Measurements from ENCODE around the gene CADM1. TPM values are rescaled to one million over a fixed set of nuclear protein-coding genes. Genes with fewer than 3 reads are reported as not detected.

The CADM1 gene
- total and polyA plus RNA-seq, 2 experiments from 2014 or later: 16.5 to 18.0 TPM

DNA sequence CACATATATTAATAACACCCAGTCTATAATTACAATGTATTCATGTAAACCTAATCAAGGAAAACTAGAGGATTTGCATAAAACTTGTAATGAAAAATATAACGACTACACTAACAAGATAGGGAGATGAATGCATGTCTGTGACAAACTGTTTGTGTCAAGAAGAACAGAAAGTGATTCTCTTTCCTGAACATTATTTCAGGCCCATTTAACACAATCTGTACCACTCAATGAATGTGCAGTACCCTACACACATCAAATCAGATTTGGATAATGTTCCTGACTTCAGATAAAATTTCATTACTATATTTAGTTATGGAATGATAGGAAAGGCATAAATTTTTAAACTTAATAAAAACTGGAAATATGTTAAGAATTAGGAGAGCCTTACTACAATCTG lies 93.1 kb downstream of the CADM1 start:
- no peaks in the 10 kb centered on the region for H3K9me3 Mint-ChIP-seq
- H3K27ac ChIP-seq (ENCODE audit: low read depth): no peak overlapping the region
- H3K4me3 ChIP-seq: no peak overlapping the region
- no peaks in the 10 kb centered on the region for H3K36me3 Mint-ChIP-seq (ENCODE audit: low read depth)
- peaks cover 21% of the 10 kb centered on the region for H3K4me1 ChIP-seq (ENCODE audit: insufficient read depth)
- no peaks in the 10 kb centered on the region for H3K27me3 ChIP-seq (ENCODE audit: insufficient read depth)
- H3K27ac Mint-ChIP-seq: no peak overlapping the region
- H3K9me2 ChIP-seq (ENCODE audit: insufficient read depth): no peaks in the 10 kb centered on the region
- H3K36me3 ChIP-seq (ENCODE audit: insufficient read depth): no peaks in the 10 kb centered on the region
- no peak for ATAC-seq
- H3K27me3 Mint-ChIP-seq (ENCODE audit: insufficient read depth, low read depth, poor library complexity): peaks cover 1% of the 10 kb centered on the region
- no peak overlapping the region for H3K4me2 ChIP-seq
- no peaks in the 10 kb centered on the region for H3F3A ChIP-seq (replicated peaks; ENCODE audit: low read depth)
- DNase-seq (ENCODE audit: low spot score): no peak
- no peak overlapping the region for H3K4me3 Mint-ChIP-seq
- H3K4me1 Mint-ChIP-seq: peaks cover 27% of the 10 kb centered on the region
- no peaks in the 10 kb centered on the region for H4K20me1 ChIP-seq (replicated peaks; ENCODE audit: insufficient read depth)
- no peak overlapping the region for H2AFZ ChIP-seq
- H3K79me2 ChIP-seq (replicated peaks; ENCODE audit: insufficient read depth): no peaks in the 10 kb centered on the region
- no peak for TF ChIP-seq EZH2 (IDR thresholded peaks at IDR 0.05; ENCODE audit: low read depth, unreplicated experiment)
- TF ChIP-seq ZNF331 (CRISPR knock-in tag; IDR thresholded peaks at IDR 0.05; ENCODE audit: low read depth): no peak
- TF ChIP-seq STAT1 (IDR thresholded peaks at IDR 0.05; ENCODE audit: unreplicated experiment): no peak
- no peak for TF ChIP-seq POLR2AphosphoS5 (IDR thresholded peaks at IDR 0.05; ENCODE audit: low read depth)
- no peak for TF ChIP-seq EZH2phosphoT487 (IDR thresholded peaks at IDR 0.05; ENCODE audit: unreplicated experiment)
- TF ChIP-seq JUNB (IDR thresholded peaks at IDR 0.05; ENCODE audit: unreplicated experiment): no peak
- TF ChIP-seq, protein P1, sequence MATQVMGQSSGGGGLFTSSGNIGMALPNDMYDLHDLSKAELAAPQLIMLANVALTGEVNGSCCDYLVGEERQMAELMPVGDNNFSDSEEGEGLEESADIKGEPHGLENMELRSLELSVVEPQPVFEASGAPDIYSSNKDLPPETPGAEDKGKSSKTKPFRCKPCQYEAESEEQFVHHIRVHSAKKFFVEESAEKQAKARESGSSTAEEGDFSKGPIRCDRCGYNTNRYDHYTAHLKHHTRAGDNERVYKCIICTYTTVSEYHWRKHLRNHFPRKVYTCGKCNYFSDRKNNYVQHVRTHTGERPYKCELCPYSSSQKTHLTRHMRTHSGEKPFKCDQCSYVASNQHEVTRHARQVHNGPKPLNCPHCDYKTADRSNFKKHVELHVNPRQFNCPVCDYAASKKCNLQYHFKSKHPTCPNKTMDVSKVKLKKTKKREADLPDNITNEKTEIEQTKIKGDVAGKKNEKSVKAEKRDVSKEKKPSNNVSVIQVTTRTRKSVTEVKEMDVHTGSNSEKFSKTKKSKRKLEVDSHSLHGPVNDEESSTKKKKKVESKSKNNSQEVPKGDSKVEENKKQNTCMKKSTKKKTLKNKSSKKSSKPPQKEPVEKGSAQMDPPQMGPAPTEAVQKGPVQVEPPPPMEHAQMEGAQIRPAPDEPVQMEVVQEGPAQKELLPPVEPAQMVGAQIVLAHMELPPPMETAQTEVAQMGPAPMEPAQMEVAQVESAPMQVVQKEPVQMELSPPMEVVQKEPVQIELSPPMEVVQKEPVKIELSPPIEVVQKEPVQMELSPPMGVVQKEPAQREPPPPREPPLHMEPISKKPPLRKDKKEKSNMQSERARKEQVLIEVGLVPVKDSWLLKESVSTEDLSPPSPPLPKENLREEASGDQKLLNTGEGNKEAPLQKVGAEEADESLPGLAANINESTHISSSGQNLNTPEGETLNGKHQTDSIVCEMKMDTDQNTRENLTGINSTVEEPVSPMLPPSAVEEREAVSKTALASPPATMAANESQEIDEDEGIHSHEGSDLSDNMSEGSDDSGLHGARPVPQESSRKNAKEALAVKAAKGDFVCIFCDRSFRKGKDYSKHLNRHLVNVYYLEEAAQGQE (IDR thresholded peaks at IDR 0.05; ENCODE audit: unreplicated experiment): no peak
- TF ChIP-seq, protein P2, sequence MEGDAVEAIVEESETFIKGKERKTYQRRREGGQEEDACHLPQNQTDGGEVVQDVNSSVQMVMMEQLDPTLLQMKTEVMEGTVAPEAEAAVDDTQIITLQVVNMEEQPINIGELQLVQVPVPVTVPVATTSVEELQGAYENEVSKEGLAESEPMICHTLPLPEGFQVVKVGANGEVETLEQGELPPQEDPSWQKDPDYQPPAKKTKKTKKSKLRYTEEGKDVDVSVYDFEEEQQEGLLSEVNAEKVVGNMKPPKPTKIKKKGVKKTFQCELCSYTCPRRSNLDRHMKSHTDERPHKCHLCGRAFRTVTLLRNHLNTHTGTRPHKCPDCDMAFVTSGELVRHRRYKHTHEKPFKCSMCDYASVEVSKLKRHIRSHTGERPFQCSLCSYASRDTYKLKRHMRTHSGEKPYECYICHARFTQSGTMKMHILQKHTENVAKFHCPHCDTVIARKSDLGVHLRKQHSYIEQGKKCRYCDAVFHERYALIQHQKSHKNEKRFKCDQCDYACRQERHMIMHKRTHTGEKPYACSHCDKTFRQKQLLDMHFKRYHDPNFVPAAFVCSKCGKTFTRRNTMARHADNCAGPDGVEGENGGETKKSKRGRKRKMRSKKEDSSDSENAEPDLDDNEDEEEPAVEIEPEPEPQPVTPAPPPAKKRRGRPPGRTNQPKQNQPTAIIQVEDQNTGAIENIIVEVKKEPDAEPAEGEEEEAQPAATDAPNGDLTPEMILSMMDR (conservative IDR thresholded peaks at IDR 0.05; ENCODE audit: low read depth in 2 of 2): no peak
- TF ChIP-seq, protein P3, sequence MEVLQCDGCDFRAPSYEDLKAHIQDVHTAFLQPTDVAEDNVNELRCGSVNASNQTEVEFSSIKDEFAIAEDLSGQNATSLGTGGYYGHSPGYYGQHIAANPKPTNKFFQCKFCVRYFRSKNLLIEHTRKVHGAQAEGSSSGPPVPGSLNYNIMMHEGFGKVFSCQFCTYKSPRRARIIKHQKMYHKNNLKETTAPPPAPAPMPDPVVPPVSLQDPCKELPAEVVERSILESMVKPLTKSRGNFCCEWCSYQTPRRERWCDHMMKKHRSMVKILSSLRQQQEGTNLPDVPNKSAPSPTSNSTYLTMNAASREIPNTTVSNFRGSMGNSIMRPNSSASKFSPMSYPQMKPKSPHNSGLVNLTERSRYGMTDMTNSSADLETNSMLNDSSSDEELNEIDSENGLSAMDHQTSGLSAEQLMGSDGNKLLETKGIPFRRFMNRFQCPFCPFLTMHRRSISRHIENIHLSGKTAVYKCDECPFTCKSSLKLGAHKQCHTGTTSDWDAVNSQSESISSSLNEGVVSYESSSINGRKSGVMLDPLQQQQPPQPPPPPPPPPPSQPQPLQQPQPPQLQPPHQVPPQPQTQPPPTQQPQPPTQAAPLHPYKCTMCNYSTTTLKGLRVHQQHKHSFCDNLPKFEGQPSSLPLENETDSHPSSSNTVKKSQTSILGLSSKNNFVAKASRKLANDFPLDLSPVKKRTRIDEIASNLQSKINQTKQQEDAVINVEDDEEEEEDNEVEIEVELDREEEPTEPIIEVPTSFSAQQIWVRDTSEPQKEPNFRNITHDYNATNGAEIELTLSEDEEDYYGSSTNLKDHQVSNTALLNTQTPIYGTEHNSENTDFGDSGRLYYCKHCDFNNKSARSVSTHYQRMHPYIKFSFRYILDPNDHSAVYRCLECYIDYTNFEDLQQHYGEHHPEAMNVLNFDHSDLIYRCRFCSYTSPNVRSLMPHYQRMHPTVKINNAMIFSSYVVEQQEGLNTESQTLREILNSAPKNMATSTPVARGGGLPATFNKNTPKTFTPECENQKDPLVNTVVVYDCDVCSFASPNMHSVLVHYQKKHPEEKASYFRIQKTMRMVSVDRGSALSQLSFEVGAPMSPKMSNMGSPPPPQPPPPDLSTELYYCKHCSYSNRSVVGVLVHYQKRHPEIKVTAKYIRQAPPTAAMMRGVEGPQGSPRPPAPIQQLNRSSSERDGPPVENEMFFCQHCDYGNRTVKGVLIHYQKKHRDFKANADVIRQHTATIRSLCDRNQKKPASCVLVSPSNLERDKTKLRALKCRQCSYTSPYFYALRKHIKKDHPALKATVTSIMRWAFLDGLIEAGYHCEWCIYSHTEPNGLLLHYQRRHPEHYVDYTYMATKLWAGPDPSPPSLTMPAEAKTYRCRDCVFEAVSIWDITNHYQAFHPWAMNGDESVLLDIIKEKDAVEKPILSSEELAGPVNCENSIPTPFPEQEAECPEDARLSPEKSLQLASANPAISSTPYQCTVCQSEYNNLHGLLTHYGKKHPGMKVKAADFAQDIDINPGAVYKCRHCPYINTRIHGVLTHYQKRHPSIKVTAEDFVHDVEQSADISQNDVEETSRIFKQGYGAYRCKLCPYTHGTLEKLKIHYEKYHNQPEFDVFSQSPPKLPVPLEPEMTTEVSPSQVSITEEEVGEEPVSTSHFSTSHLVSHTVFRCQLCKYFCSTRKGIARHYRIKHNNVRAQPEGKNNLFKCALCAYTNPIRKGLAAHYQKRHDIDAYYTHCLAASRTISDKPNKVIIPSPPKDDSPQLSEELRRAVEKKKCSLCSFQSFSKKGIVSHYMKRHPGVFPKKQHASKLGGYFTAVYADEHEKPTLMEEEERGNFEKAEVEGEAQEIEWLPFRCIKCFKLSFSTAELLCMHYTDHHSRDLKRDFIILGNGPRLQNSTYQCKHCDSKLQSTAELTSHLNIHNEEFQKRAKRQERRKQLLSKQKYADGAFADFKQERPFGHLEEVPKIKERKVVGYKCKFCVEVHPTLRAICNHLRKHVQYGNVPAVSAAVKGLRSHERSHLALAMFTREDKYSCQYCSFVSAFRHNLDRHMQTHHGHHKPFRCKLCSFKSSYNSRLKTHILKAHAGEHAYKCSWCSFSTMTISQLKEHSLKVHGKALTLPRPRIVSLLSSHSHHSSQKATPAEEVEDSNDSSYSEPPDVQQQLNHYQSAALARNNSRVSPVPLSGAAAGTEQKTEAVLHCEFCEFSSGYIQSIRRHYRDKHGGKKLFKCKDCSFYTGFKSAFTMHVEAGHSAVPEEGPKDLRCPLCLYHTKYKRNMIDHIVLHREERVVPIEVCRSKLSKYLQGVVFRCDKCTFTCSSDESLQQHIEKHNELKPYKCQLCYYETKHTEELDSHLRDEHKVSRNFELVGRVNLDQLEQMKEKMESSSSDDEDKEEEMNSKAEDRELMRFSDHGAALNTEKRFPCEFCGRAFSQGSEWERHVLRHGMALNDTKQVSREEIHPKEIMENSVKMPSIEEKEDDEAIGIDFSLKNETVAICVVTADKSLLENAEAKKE (CRISPR knock-in tag; IDR thresholded peaks at IDR 0.05): no peak
- TF ChIP-seq NANOG (IDR thresholded peaks at IDR 0.05; ENCODE audit: borderline replicate concordance): no peak
- TF ChIP-seq CREB1 (CRISPR knock-in tag; IDR thresholded peaks at IDR 0.05; ENCODE audit: low read depth): no peak
- TF ChIP-seq, protein P4, sequence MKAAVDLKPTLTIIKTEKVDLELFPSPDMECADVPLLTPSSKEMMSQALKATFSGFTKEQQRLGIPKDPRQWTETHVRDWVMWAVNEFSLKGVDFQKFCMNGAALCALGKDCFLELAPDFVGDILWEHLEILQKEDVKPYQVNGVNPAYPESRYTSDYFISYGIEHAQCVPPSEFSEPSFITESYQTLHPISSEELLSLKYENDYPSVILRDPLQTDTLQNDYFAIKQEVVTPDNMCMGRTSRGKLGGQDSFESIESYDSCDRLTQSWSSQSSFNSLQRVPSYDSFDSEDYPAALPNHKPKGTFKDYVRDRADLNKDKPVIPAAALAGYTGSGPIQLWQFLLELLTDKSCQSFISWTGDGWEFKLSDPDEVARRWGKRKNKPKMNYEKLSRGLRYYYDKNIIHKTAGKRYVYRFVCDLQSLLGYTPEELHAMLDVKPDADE (IDR thresholded peaks at IDR 0.05): no peak
- TF ChIP-seq ZNF114 (CRISPR knock-in tag; IDR thresholded peaks at IDR 0.05): no peak
